ENCODE measurements around the gene TGFBR2. TPM values are rescaled to one million over a fixed set of nuclear protein-coding genes. Genes with fewer than 3 reads are reported as not detected.

The TGFBR2 gene
- polyA plus RNA-seq, 3 donors, result 46.6 to 60.3 (median 57.0) TPM

GRCh38 chr3:30563956-30564355, 42.4 kb upstream of the TGFBR2 start:
- Histone ChIP-seq H4K20me1 (ENCODE audit: insufficient read depth, low read length) (no peaks in the 10 kb centered on the region), H3K79me2 (ENCODE audit: insufficient read depth, low read length) (no peaks in the 10 kb centered on the region), H3K27ac (ENCODE audit: low read depth in 1 of 2, low read length in 2 of 2) (no peak overlapping the region), H3K4me3 (replicated peaks in 1 of 3; ENCODE audit: low read depth in 2 of 3, low read length in 3 of 3) (no peak overlapping the region), H3K27me3 (ENCODE audit: control insufficient read depth in 2 of 2, insufficient read depth in 2 of 2, low read length in 2 of 2) (no peaks in the 10 kb centered on the region), H3K9ac (ENCODE audit: insufficient read depth, low read length, poor library complexity, severe bottlenecking) (no peak overlapping the region), H3K9me3 (replicated peaks in 1 of 2; ENCODE audit: control insufficient read depth in 1 of 2, insufficient read depth in 1 of 2, low read length in 2 of 2) (no peaks in the 10 kb centered on the region), H3K4me1 (ENCODE audit: control insufficient read depth in 1 of 2, insufficient read depth in 2 of 2, low read length in 2 of 2) (no peaks in the 10 kb centered on the region), H3K36me3 (replicated peaks in 1 of 2; ENCODE audit: control insufficient read depth in 1 of 2, insufficient read depth in 2 of 2, low read length in 2 of 2) (no peaks in the 10 kb centered on the region), H3K4me2 (replicated peaks; ENCODE audit: extremely low read depth, low read length, poor library complexity, severe bottlenecking) (no peak overlapping the region), H2AFZ (ENCODE audit: insufficient read depth, low read depth, low read length, poor library complexity, severe bottlenecking) (no peak overlapping the region)
- WGBS (ENCODE audit: insufficient coverage), result no CpG with 5 or more reads among the region's 1 CpG
- Mint-ChIP-seq H3K27me3 (ENCODE audit: low read depth in 3 of 3) (no peaks in the 10 kb centered on the region), H3K9me3 (peaks cover 0 to 6% (median 0%) of the 10 kb centered on the region in 7 donors), H3K27ac (no peak overlapping the region), H3K4me1 (no peaks in the 10 kb centered on the region), H3K4me3 (no peak overlapping the region), H3K36me3 (no peaks in the 10 kb centered on the region)
- no peak for TF ChIP-seq CTCF (IDR thresholded peaks at IDR 0.05)
- DNase-seq, result no peak
- intact Hi-C loops (cut with micrococcal nuclease), result no loop called here

GRCh38 chr3:30567139-30567753, 39.2 kb upstream of the TGFBR2 start:
- Histone ChIP-seq H3K36me3 (replicated peaks in 1 of 2; ENCODE audit: control insufficient read depth in 1 of 2, insufficient read depth in 2 of 2, low read length in 2 of 2) (no peaks in the 10 kb centered on the region), H2AFZ (ENCODE audit: insufficient read depth, low read depth, low read length, poor library complexity, severe bottlenecking) (no peak overlapping the region), H3K9me3 (replicated peaks in 1 of 2; ENCODE audit: control insufficient read depth in 1 of 2, insufficient read depth in 1 of 2, low read length in 2 of 2) (no peaks in the 10 kb centered on the region), H3K9ac (ENCODE audit: insufficient read depth, low read length, poor library complexity, severe bottlenecking) (no peak overlapping the region), H3K4me3 (replicated peaks in 1 of 3; ENCODE audit: low read depth in 2 of 3, low read length in 3 of 3) (no peak overlapping the region), H3K27me3 (ENCODE audit: control insufficient read depth in 2 of 2, insufficient read depth in 2 of 2, low read length in 2 of 2) (no peaks in the 10 kb centered on the region), H3K4me1 (ENCODE audit: control insufficient read depth in 1 of 2, insufficient read depth in 2 of 2, low read length in 2 of 2) (no peaks in the 10 kb centered on the region), H3K4me2 (replicated peaks; ENCODE audit: extremely low read depth, low read length, poor library complexity, severe bottlenecking) (no peak overlapping the region), H3K27ac (ENCODE audit: low read depth in 1 of 2, low read length in 2 of 2) (no peak overlapping the region), H4K20me1 (ENCODE audit: insufficient read depth, low read length) (no peaks in the 10 kb centered on the region), H3K79me2 (ENCODE audit: insufficient read depth, low read length) (no peaks in the 10 kb centered on the region)
- Mint-ChIP-seq H3K4me3 (no peak overlapping the region), H3K36me3 (no peaks in the 10 kb centered on the region), H3K4me1 (no peaks in the 10 kb centered on the region), H3K9me3 (no peaks in the 10 kb centered on the region), H3K27ac (no peak overlapping the region), H3K27me3 (ENCODE audit: low read depth in 3 of 3) (peaks cover 0 to 1% (median 0%) of the 10 kb centered on the region in 3 donors)
- 100% methylated on average over 1 of the region's 8 CpGs for WGBS (ENCODE audit: insufficient coverage)
- DNase-seq, result no peak
- no peak for TF ChIP-seq CTCF (IDR thresholded peaks at IDR 0.05)
- intact Hi-C loops (cut with micrococcal nuclease), result no loop called here

Measured in CD14-positive monocyte (primary cell).